CD4-positive, CD25-positive, alpha-beta regulatory T cell (primary cell): ENCODE results near the gene DHX15. TPM values are rescaled to one million over a fixed set of nuclear protein-coding genes. Genes with fewer than 3 reads are reported as not detected.
A peak's percentile ranks its signal among the peaks of the same experiment; 100 is the strongest.

Experiments
- ATAC-seq, 2 donors: fragments of 150-1000 bp; cut with Tn5 transposase; one replicate each; pipeline ENCODE4 v1.10.0; 2021; ENCODE audit warnings: low read depth in 2 of 2, moderate number of reproducible peaks in 2 of 2, moderate library complexity in 1 of 2
- DNase-seq, 3 donors: peaks; one replicate each; pipeline versions ENCODE4 v3.0.0 to v3.0.0-alpha.2; 2012 to 2022; ENCODE audit warnings: mixed read lengths in 1 of 3
- H3K27ac ChIP-seq: one replicate; pipeline ENCODE4 v1.7.0; 2013; ENCODE audit warnings: mild to moderate bottlenecking, low read length; ENCODE audit not compliant: insufficient read depth, poor library complexity, severe bottlenecking
- H3K27me3 ChIP-seq: one replicate; pipeline ENCODE4 v1.7.0; 2013; ENCODE audit warnings: low read length; ENCODE audit not compliant: control insufficient read depth, insufficient read depth
- H3K36me3 ChIP-seq: one replicate; pipeline ENCODE4 v1.7.0; 2013; ENCODE audit warnings: mild to moderate bottlenecking, low read length, moderate library complexity; ENCODE audit not compliant: control insufficient read depth, insufficient read depth
- H3K4me1 ChIP-seq: 2 replicates; pipeline ENCODE4 v1.7.0; 2013; ENCODE audit warnings: mild to moderate bottlenecking, low read length; ENCODE audit not compliant: insufficient read depth, control insufficient read depth, poor library complexity, severe bottlenecking
- H3K4me3 ChIP-seq: one replicate; pipeline ENCODE4 v1.7.0; 2013; ENCODE audit warnings: low read depth, mild to moderate bottlenecking, low read length, moderate library complexity
- H3K9me3 ChIP-seq, 2 experiments: 1 replicate in 1 of 2; 2 replicates in 1 of 2; pipeline ENCODE4 v1.7.0; 2013; ENCODE audit warnings: low read length in 2 of 2, mild to moderate bottlenecking in 1 of 2, moderate library complexity in 1 of 2; ENCODE audit not compliant: control insufficient read depth in 2 of 2
- H3K27ac Mint-ChIP-seq, 3 donors: one replicate each; pipeline ENCODE4 v1.8.0; 2020 to 2022; ENCODE audit warnings: mild to moderate bottlenecking in 3 of 3, mixed read lengths in 3 of 3, moderate library complexity in 2 of 3
- H3K27me3 Mint-ChIP-seq: one replicate; pipeline ENCODE4 v1.8.0; 2022; ENCODE audit warnings: mild to moderate bottlenecking, mixed read lengths
- H3K36me3 Mint-ChIP-seq: one replicate; pipeline ENCODE4 v1.8.0; 2020; ENCODE audit warnings: mixed read lengths
- H3K4me1 Mint-ChIP-seq, 4 donors: one replicate each; pipeline ENCODE4 v1.8.0; 2020 to 2022; ENCODE audit warnings: mixed read lengths in 4 of 4, mild to moderate bottlenecking in 1 of 4
- H3K4me3 Mint-ChIP-seq, 4 donors: one replicate each; pipeline ENCODE4 v1.8.0; 2020 to 2022; ENCODE audit warnings: mild to moderate bottlenecking in 4 of 4, mixed read lengths in 4 of 4, moderate library complexity in 3 of 4
- H3K9me3 Mint-ChIP-seq, 7 donors: one replicate each; pipeline ENCODE4 v1.8.0; 2020 to 2022; ENCODE audit warnings: mixed read lengths in 7 of 7, mild to moderate bottlenecking in 3 of 7, moderate library complexity in 2 of 7
- polyA plus RNA-seq, 4 donors: library from polyadenylated mRNA; unstranded; fragments of 300-500 nt; fragmentation: Illumina TruSeq; gene quantifications; one replicate each; pipeline ENCODE4 v1.2.3, GENCODE V29; 2021
- total RNA-seq: library from RNA; stranded (reverse); gene quantifications from one replicate; pipeline ENCODE4 v1.2.3, GENCODE V29; 2022

DHX15 gene
- total and polyA plus RNA-seq, 5 donors from 2014 or later = 43.2 to 169 (median 50.7) TPM

DNA sequence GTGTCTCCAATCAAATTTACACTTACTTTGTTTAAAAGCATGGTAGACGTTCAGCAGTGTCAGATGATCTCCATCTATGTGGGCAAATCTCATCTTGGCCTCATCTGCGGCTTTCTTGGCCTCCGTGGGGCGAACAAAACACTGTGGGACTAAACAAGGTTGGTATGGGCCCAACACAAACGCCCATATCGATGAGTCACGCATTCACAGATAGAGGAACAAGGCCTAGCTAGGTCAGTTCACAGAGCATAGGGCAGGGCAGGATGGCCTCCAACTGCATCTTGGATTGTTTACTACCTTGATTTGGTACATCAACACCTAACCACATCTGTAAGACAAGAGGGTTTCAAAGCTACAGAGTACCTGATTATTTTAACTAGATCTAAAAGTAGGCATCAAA is 47.3 kb downstream of the DHX15 start:
- Histone ChIP-seq H3K27me3 (no peaks in the 10 kb centered on the region), H3K9me3 (no peaks in the 10 kb centered on the region), H3K27ac (no peak overlapping the region), H3K4me3 (no peak overlapping the region), H3K36me3 (peaks cover 88% of the 10 kb centered on the region), H3K4me1 (peaks cover 10% of the 10 kb centered on the region)
- H3K27ac Mint-ChIP-seq = no peak overlapping the region
- H3K4me3 Mint-ChIP-seq = no peak overlapping the region
- H3K9me3 Mint-ChIP-seq = no peaks in the 10 kb centered on the region
- H3K36me3 Mint-ChIP-seq = peaks cover 40% of the 10 kb centered on the region
- peaks cover 22 to 42% (median 38%) of the 10 kb centered on the region in 4 donors for H3K4me1 Mint-ChIP-seq
- DNase-seq (no peak), ATAC-seq (no peak)
- H3K27me3 Mint-ChIP-seq = no peaks in the 10 kb centered on the region

GRCh38 chr4:24535399-24535798 is 49.0 kb downstream of the DHX15 start:
- H3K9me3 Mint-ChIP-seq = no peaks in the 10 kb centered on the region
- Histone ChIP-seq H3K4me1 (peaks cover 10% of the 10 kb centered on the region), H3K9me3 (no peaks in the 10 kb centered on the region), H3K4me3 (no peak overlapping the region), H3K27ac (no peak overlapping the region), H3K27me3 (no peaks in the 10 kb centered on the region), H3K36me3 (peaks cover 84% of the 10 kb centered on the region)
- no peak overlapping the region for H3K4me3 Mint-ChIP-seq
- no peaks in the 10 kb centered on the region for H3K27me3 Mint-ChIP-seq
- ATAC-seq (no peak), DNase-seq (no peak)
- H3K36me3 Mint-ChIP-seq = peaks cover 35% of the 10 kb centered on the region
- peaks cover 16 to 35% (median 29%) of the 10 kb centered on the region in 4 donors for H3K4me1 Mint-ChIP-seq
- H3K27ac Mint-ChIP-seq = peak overlapping the region; percentile 33 to 79 (median 57)

DNA sequence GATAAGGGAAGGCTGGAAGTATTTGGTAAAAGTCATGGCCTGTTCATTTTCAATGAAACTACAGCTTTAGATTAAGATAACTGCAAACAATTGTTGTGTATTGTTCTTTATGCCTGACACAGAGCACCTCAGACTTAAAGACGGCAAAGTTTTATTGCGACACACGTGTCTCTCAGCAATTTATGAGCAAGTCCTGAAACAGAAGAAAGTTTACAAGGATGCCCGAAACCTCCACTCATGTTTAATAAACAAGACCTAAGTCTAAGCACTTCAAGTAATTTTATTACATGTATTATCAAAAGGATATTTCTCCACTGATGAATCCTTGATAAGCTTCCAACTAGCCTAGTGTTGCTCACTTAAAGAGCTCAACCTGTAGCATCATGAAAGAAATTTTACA is 51.0 kb downstream of the DHX15 start:
- Histone ChIP-seq H3K4me3 (no peak overlapping the region), H3K4me1 (no peaks in the 10 kb centered on the region), H3K9me3 (no peaks in the 10 kb centered on the region), H3K36me3 (peaks cover 79% of the 10 kb centered on the region), H3K27ac (no peak overlapping the region), H3K27me3 (no peaks in the 10 kb centered on the region)
- H3K9me3 Mint-ChIP-seq = no peaks in the 10 kb centered on the region
- DNase-seq (no peak), ATAC-seq (no peak)
- no peak overlapping the region for H3K4me3 Mint-ChIP-seq
- H3K27ac Mint-ChIP-seq = no peak overlapping the region
- no peaks in the 10 kb centered on the region for H3K27me3 Mint-ChIP-seq
- peaks cover 36% of the 10 kb centered on the region for H3K36me3 Mint-ChIP-seq
- H3K4me1 Mint-ChIP-seq = peaks cover 16 to 22% (median 17%) of the 10 kb centered on the region in 4 donors

DNA sequence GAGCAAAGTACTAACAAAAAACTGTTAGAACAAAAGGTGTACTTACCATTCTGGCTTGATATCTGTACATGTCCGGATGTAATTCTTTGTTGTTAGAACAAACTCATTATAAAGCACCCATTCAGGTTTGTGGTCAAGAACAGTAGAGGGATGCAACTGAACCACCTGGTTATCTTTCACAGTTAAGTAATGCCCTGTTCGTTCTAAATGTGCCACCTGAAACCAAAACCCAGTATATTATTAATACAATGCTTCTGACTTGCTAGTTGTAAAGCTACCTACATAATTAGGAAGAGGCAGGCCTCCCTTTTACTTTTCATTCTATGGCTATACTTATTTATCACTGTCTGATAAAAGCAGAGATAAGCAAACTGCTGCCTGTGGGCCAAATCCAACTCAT is 54.8 kb downstream of the DHX15 start:
- Histone ChIP-seq H3K4me1 (no peaks in the 10 kb centered on the region), H3K36me3 (peaks cover 72% of the 10 kb centered on the region), H3K9me3 (no peaks in the 10 kb centered on the region), H3K27ac (no peak overlapping the region), H3K27me3 (no peaks in the 10 kb centered on the region), H3K4me3 (no peak overlapping the region)
- ATAC-seq (no peak), DNase-seq (no peak)
- H3K9me3 Mint-ChIP-seq = no peaks in the 10 kb centered on the region
- no peaks in the 10 kb centered on the region for H3K27me3 Mint-ChIP-seq
- H3K36me3 Mint-ChIP-seq = peaks cover 44% of the 10 kb centered on the region
- H3K4me1 Mint-ChIP-seq = peaks cover 3 to 16% (median 10%) of the 10 kb centered on the region in 4 donors
- no peak overlapping the region for H3K4me3 Mint-ChIP-seq
- H3K27ac Mint-ChIP-seq = peak overlapping the region in 1 of 3 donors; percentile 71

GRCh38 chr4:24527371-24527770 is 57.0 kb downstream of the DHX15 start:
- H3K4me3 Mint-ChIP-seq = no peak overlapping the region
- no peaks in the 10 kb centered on the region for H3K9me3 Mint-ChIP-seq
- no peaks in the 10 kb centered on the region for H3K4me1 ChIP-seq
- H3K9me3 ChIP-seq = no peaks in the 10 kb centered on the region
- ATAC-seq (no peak), DNase-seq (no peak)
- H3K36me3 ChIP-seq = peaks cover 61% of the 10 kb centered on the region
- peaks cover 53% of the 10 kb centered on the region for H3K36me3 Mint-ChIP-seq
- no peak overlapping the region for H3K27ac Mint-ChIP-seq
- H3K4me3 ChIP-seq = no peak overlapping the region
- peaks cover 5 to 17% (median 13%) of the 10 kb centered on the region in 4 donors for H3K4me1 Mint-ChIP-seq
- no peaks in the 10 kb centered on the region for H3K27me3 ChIP-seq
- no peak overlapping the region for H3K27ac ChIP-seq
- H3K27me3 Mint-ChIP-seq = no peaks in the 10 kb centered on the region

- Mint-ChIP-seq H3K9me3 (no peaks in the 10 kb centered on the region), H3K27ac (peak overlapping the region in 1 of 3 donors; percentile 3), H3K27me3 (no peaks in the 10 kb centered on the region), H3K4me3 (no peak overlapping the region), H3K36me3 (peaks cover 53% of the 10 kb centered on the region), H3K4me1 (peaks cover 19 to 22% (median 21%) of the 10 kb centered on the region in 4 donors)
- H3K4me3 ChIP-seq = no peak overlapping the region
- H3K36me3 ChIP-seq = peaks cover 27% of the 10 kb centered on the region
- no peak overlapping the region for H3K27ac ChIP-seq
- DNase-seq (no peak), ATAC-seq (no peak)
- H3K9me3 ChIP-seq = no peaks in the 10 kb centered on the region
- no peaks in the 10 kb centered on the region for H3K27me3 ChIP-seq
- H3K4me1 ChIP-seq = no peaks in the 10 kb centered on the region
These were observed 62.8 kb downstream of the DHX15 start for GRCh38 chr4:24521544-24521943.

GRCh38 chr4:24519649-24520048 is 64.7 kb downstream of the DHX15 start:
- ATAC-seq = no peak
- H3K4me1 ChIP-seq = no peaks in the 10 kb centered on the region
- H3K27ac Mint-ChIP-seq = peak overlapping the region in 1 of 3 donors; percentile 1
- no peaks in the 10 kb centered on the region for H3K9me3 Mint-ChIP-seq
- H3K9me3 ChIP-seq = no peaks in the 10 kb centered on the region
- H3K4me1 Mint-ChIP-seq = peaks cover 16 to 22% (median 20%) of the 10 kb centered on the region in 4 donors
- no peak overlapping the region for H3K27ac ChIP-seq
- H3K36me3 ChIP-seq = peaks cover 19% of the 10 kb centered on the region
- H3K36me3 Mint-ChIP-seq = peaks cover 42% of the 10 kb centered on the region
- no peak overlapping the region for H3K4me3 Mint-ChIP-seq
- H3K27me3 ChIP-seq = no peaks in the 10 kb centered on the region
- H3K4me3 ChIP-seq = no peak overlapping the region
- DNase-seq = no peak
- H3K27me3 Mint-ChIP-seq = no peaks in the 10 kb centered on the region

GRCh38 chr4:24517676-24518075 is 66.7 kb downstream of the DHX15 start:
- no peak for ATAC-seq
- Histone ChIP-seq H3K27me3 (no peaks in the 10 kb centered on the region), H3K4me1 (no peaks in the 10 kb centered on the region), H3K4me3 (no peak overlapping the region), H3K36me3 (peaks cover 13% of the 10 kb centered on the region), H3K9me3 (no peaks in the 10 kb centered on the region), H3K27ac (no peak overlapping the region)
- no peak overlapping the region for H3K4me3 Mint-ChIP-seq
- no peaks in the 10 kb centered on the region for H3K9me3 Mint-ChIP-seq
- H3K27me3 Mint-ChIP-seq = no peaks in the 10 kb centered on the region
- H3K27ac Mint-ChIP-seq = no peak overlapping the region
- H3K36me3 Mint-ChIP-seq = peaks cover 30% of the 10 kb centered on the region
- peaks cover 15 to 19% (median 16%) of the 10 kb centered on the region in 4 donors for H3K4me1 Mint-ChIP-seq
- DNase-seq = no peak
